K562 (cell line): Measurements from ENCODE around the gene WASF2.

Experiments
- GABPA ChIP-seq: fragments of 200-800 bp; sonication (Bioruptor generic); conservative IDR thresholded peaks from 2 replicates; pipeline ENCODE4 v1.6.1; 2016; ENCODE audit warnings: low read depth, missing genetic modification characterization, missing compliant biosample characterization
- POLR2A ChIP-seq: fragments of 450-650 bp; conservative IDR thresholded peaks from 2 replicates; pipeline ENCODE4 v1.6.1; 2016
- ZFP36 ChIP-seq: fragments of 150-350 bp; IDR thresholded peaks from 2 replicates; pipeline ENCODE4 v1.6.1; 2018; ENCODE audit warnings: low read length, low read depth; ENCODE audit not compliant: partially characterized antibody
- TF ChIP-seq, protein P1 (sequence below): sonication (generic); formaldehyde crosslinking; IDR thresholded peaks from 2 replicates; pipeline ENCODE4 v1.8.1; 2022; ENCODE audit warnings: missing genetic modification reagents
- TF ChIP-seq, protein P2 (sequence below): fragments of 450-650 bp; formaldehyde crosslinking; IDR thresholded peaks from 2 replicates; pipeline ENCODE4 v1.4.0; 2022; ENCODE audit warnings: missing genetic modification characterization

DNA sequence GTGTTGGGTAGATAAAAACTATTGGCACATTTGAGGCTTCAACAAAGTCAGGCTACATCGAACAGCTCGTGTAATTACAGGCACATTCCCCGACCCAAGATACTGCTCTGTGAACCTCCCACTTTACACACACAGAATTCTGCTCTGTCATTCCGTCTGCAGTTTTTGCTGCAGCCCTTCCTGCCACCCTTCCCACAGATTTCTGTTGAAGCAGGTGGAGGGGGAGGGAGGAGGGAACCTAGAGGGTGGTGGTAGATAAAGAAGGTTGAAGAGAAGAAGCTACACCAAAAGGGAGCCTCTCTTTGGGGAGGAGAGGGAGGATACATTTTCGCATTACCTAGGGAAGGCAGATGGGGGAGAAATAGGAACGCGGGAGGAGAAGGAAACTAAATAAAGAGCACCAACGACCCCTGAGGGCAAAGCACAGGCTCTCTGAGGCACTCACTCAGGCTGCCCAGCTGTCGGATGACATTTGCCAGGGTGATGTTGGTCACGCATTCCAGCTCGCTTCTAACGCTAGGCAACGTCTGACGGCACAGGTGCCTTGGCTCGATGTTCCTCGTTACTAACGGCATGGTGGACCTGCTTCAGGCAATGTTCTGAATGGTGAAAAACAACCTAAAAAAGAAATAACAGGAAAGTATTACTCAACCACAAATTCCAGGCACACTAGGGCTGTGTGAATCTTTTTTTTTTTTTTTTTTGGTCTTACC lies 61.5 kb downstream of the WASF2 start:
- TF ChIP-seq POLR2A (no peak), GABPA (tag) (no peak), ZFP36 (peak; percentile 4)
- TF ChIP-seq, protein P1, sequence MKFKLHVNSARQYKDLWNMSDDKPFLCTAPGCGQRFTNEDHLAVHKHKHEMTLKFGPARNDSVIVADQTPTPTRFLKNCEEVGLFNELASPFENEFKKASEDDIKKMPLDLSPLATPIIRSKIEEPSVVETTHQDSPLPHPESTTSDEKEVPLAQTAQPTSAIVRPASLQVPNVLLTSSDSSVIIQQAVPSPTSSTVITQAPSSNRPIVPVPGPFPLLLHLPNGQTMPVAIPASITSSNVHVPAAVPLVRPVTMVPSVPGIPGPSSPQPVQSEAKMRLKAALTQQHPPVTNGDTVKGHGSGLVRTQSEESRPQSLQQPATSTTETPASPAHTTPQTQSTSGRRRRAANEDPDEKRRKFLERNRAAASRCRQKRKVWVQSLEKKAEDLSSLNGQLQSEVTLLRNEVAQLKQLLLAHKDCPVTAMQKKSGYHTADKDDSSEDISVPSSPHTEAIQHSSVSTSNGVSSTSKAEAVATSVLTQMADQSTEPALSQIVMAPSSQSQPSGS (CRISPR knock-in tag) = no peak
- TF ChIP-seq, protein P2, sequence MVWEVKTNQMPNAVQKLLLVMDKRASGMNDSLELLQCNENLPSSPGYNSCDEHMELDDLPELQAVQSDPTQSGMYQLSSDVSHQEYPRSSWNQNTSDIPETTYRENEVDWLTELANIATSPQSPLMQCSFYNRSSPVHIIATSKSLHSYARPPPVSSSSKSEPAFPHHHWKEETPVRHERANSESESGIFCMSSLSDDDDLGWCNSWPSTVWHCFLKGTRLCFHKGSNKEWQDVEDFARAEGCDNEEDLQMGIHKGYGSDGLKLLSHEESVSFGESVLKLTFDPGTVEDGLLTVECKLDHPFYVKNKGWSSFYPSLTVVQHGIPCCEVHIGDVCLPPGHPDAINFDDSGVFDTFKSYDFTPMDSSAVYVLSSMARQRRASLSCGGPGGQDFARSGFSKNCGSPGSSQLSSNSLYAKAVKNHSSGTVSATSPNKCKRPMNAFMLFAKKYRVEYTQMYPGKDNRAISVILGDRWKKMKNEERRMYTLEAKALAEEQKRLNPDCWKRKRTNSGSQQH (CRISPR knock-in tag) = no peak
